DOHH2 (cell line): ENCODE results near the gene SOX30.
"Not testable (repeated sequence)": the region's sequence is repeated elsewhere in the genome, so short reads cannot be mapped to it uniquely, and the experiment has no call there.

Source experiments
- H3F3A ChIP-seq: fragments of 200-600 bp; sonication (generic), shearing (Covaris generic); 2 replicates; pipeline ENCODE4 v1.6.0; 2016; ENCODE audit warnings: antibody characterized with exemption, mild to moderate bottlenecking; ENCODE audit not compliant: control insufficient read depth, insufficient read depth
- H3K27ac ChIP-seq: fragments of 200-600 bp; sonication (generic); 2 replicates; pipeline ENCODE4 v1.5.1; 2014; ENCODE audit warnings: low read depth, mild to moderate bottlenecking, low read length, moderate library complexity
- H3K27me3 ChIP-seq: fragments of 200-600 bp; sonication (generic); 2 replicates; pipeline ENCODE4 v1.6.1; 2014; ENCODE audit warnings: mild to moderate bottlenecking, low read length, mixed read lengths; ENCODE audit not compliant: control insufficient read depth
- H3K36me3 ChIP-seq: fragments of 200-600 bp; sonication (generic); 2 replicates; pipeline ENCODE4 v1.6.1; 2014; ENCODE audit warnings: mild to moderate bottlenecking, low read length, moderate library complexity, mixed read lengths; ENCODE audit not compliant: control insufficient read depth
- H3K4me1 ChIP-seq: fragments of 200-600 bp; sonication (generic); 2 replicates; pipeline ENCODE4 v1.6.1; 2014; ENCODE audit warnings: mild to moderate bottlenecking, low read length, mixed read lengths; ENCODE audit not compliant: control insufficient read depth
- H3K4me2 ChIP-seq: fragments of 200-600 bp; sonication (generic); 2 replicates; pipeline ENCODE4 v1.6.0; 2014; ENCODE audit warnings: mild to moderate bottlenecking, low read length, moderate library complexity
- H3K4me3 ChIP-seq: fragments of 200-600 bp; sonication (generic); 2 replicates; pipeline ENCODE4 v1.5.1; 2014; ENCODE audit warnings: mild to moderate bottlenecking, low read length, mixed read lengths
- H3K79me2 ChIP-seq: fragments of 200-600 bp; sonication (generic); 2 replicates; pipeline ENCODE4 v1.6.1; 2014; ENCODE audit warnings: mild to moderate bottlenecking, low read length, mixed read lengths; ENCODE audit not compliant: control insufficient read depth
- H3K9me2 ChIP-seq: fragments of 200-600 bp; sonication (generic); replicated peaks from 2 replicates; pipeline ENCODE4 v1.6.1; 2014; ENCODE audit warnings: mild to moderate bottlenecking, low read length, mixed read lengths; ENCODE audit not compliant: control insufficient read depth
- H3K9me3 ChIP-seq: fragments of 200-600 bp; sonication (generic); 2 replicates; pipeline ENCODE4 v1.6.1; 2014; ENCODE audit warnings: antibody characterized with exemption, low read length, mixed read lengths; ENCODE audit not compliant: control insufficient read depth, insufficient read depth
- H4K20me1 ChIP-seq: fragments of 200-600 bp; sonication (generic); 2 replicates; pipeline ENCODE4 v1.6.0; 2014; ENCODE audit warnings: low read depth, mild to moderate bottlenecking, antibody characterized with exemption, low read length, moderate library complexity; ENCODE audit not compliant: control insufficient read depth, insufficient read depth
- CTCF ChIP-seq: fragments of 200-600 bp; sonication (generic); IDR thresholded peaks from one replicate; pipeline ENCODE4 v1.5.1; 2014; ENCODE audit warnings: antibody characterized with exemption, mild to moderate bottlenecking, low read depth, low read length; ENCODE audit not compliant: poor library complexity, severe bottlenecking
- EZH2phosphoT487 ChIP-seq: fragments of 200-600 bp; sonication (generic); IDR thresholded peaks from 2 replicates; pipeline ENCODE4 v1.6.1; 2017; ENCODE audit warnings: borderline replicate concordance, mild to moderate bottlenecking, antibody characterized with exemption, low read length, moderate library complexity, mixed read lengths

The SOX30 gene

GRCh38 chr5:157689942-157690689, 37.9 kb upstream of the SOX30 start:
- Histone ChIP-seq H3K27ac (no peak overlapping the region), H3K4me2 (no peak overlapping the region), H3K4me1 (no peaks in the 10 kb centered on the region), H3K4me3 (no peak overlapping the region), H3K9me2 (no peaks in the 10 kb centered on the region), H3K9me3 (no peaks in the 10 kb centered on the region; the same call in 1 of the 2 replicates), H3K27me3 (no peaks in the 10 kb centered on the region), H3K36me3 (no peaks in the 10 kb centered on the region), H3K79me2 (no peaks in the 10 kb centered on the region), H3F3A (no peaks in the 10 kb centered on the region), H4K20me1 (no peaks in the 10 kb centered on the region)
- no peak for TF ChIP-seq EZH2phosphoT487
- peak; percentile 19 for TF ChIP-seq CTCF

- TF ChIP-seq CTCF (no peak), EZH2phosphoT487 (no peak)
Observed at GRCh38 chr5:157687198-157687554, 34.9 kb upstream of the SOX30 start.

GRCh38 chr5:157686276-157687197, 34.3 kb upstream of the SOX30 start:
- not testable (repeated sequence) for H3K27ac ChIP-seq, H3K9me3 ChIP-seq, H3K27me3 ChIP-seq, H3K4me3 ChIP-seq, H3K79me2 ChIP-seq, H3K4me1 ChIP-seq, H3K9me2 ChIP-seq, H3K36me3 ChIP-seq, H4K20me1 ChIP-seq, H3K4me2 ChIP-seq, H3F3A ChIP-seq

More at GRCh38 chr5:157687198-157687554, 34.9 kb upstream of the SOX30 start:
- Histone ChIP-seq H3K79me2 (no peaks in the 10 kb centered on the region), H3K27me3 (no peaks in the 10 kb centered on the region), H3K9me3 (no peaks in the 10 kb centered on the region), H3K27ac (no peak overlapping the region), H4K20me1 (no peaks in the 10 kb centered on the region), H3F3A (no peaks in the 10 kb centered on the region), H3K4me1 (no peaks in the 10 kb centered on the region), H3K4me2 (no peak overlapping the region), H3K36me3 (no peaks in the 10 kb centered on the region), H3K4me3 (no peak overlapping the region), H3K9me2 (no peaks in the 10 kb centered on the region)

GRCh38 chr5:157682257-157682656, 30.0 kb upstream of the SOX30 start:
- H3K4me2 ChIP-seq, result no peak overlapping the region
- H3K9me3 ChIP-seq, result no peaks in the 10 kb centered on the region
- no peak overlapping the region for H3K4me3 ChIP-seq
- H3K9me2 ChIP-seq, result no peaks in the 10 kb centered on the region
- H3K27me3 ChIP-seq, result no peaks in the 10 kb centered on the region
- no peaks in the 10 kb centered on the region for H3K4me1 ChIP-seq
- no peak overlapping the region for H3K27ac ChIP-seq
- H3K79me2 ChIP-seq, result no peaks in the 10 kb centered on the region
- TF ChIP-seq CTCF (no peak), EZH2phosphoT487 (no peak)
- no peaks in the 10 kb centered on the region for H3F3A ChIP-seq
- H4K20me1 ChIP-seq, result no peaks in the 10 kb centered on the region
- H3K36me3 ChIP-seq, result no peaks in the 10 kb centered on the region
